GM19467 (cell line): ENCODE measurements around the gene DGCR2.
"Not testable (repeated sequence)": the region's sequence is repeated elsewhere in the genome, so short reads cannot be mapped to it uniquely, and the experiment has no call there.

ENCODE experiments used
- ATAC-seq: cut with Tn5 transposase; IDR thresholded peaks from one replicate; pipeline ENCODE4 v1.9.1; 2021; ENCODE audit warnings: mild to moderate bottlenecking, moderate library complexity; ENCODE audit not compliant: unreplicated experiment

Gene DGCR2

GRCh38 chr22:19032898-19033567 lies 89.2 kb downstream of the DGCR2 start:
- ATAC-seq: not testable (repeated sequence)

GRCh38 chr22:19032156-19032785 lies 89.9 kb downstream of the DGCR2 start:
- ATAC-seq: not testable (repeated sequence)

GRCh38 chr22:19030889-19031252 lies 91.3 kb downstream of the DGCR2 start:
- ATAC-seq: not testable (repeated sequence)

- not testable (repeated sequence) for ATAC-seq
Observed at GRCh38 chr22:19030226-19030888, 91.9 kb downstream of the DGCR2 start.

- not testable (repeated sequence) for ATAC-seq
Observed at GRCh38 chr22:19029113-19030103, 92.8 kb downstream of the DGCR2 start.

- not testable (repeated sequence) for ATAC-seq
Observed at GRCh38 chr22:19028060-19028455, 94.2 kb downstream of the DGCR2 start.

GRCh38 chr22:19027371-19028059 lies 94.7 kb downstream of the DGCR2 start:
- not testable (repeated sequence) for ATAC-seq

GRCh38 chr22:19026080-19026479 lies 96.1 kb downstream of the DGCR2 start:
- ATAC-seq: not testable (repeated sequence)

GRCh38 chr22:19024956-19025489 lies 97.2 kb downstream of the DGCR2 start:
- ATAC-seq: not testable (repeated sequence)

GRCh38 chr22:19023931-19024330 lies 98.3 kb downstream of the DGCR2 start:
- ATAC-seq: not testable (repeated sequence)

GRCh38 chr22:19022755-19023154 lies 99.5 kb downstream of the DGCR2 start:
- no peak for ATAC-seq

- ATAC-seq: no peak
Observed at GRCh38 chr22:19019679-19020032, 102.6 kb downstream of the DGCR2 start.

GRCh38 chr22:19019029-19019678 lies 103.1 kb downstream of the DGCR2 start:
- no peak for ATAC-seq

GRCh38 chr22:19018256-19018655 lies 104.0 kb downstream of the DGCR2 start:
- no peak for ATAC-seq

- ATAC-seq: no peak
Observed at GRCh38 chr22:19016081-19016766, 106.0 kb downstream of the DGCR2 start.

- ATAC-seq: no peak
Observed at GRCh38 chr22:19014886-19015285, 107.3 kb downstream of the DGCR2 start.

- ATAC-seq: not testable (repeated sequence)
Observed at GRCh38 chr22:19013881-19014598, 108.2 kb downstream of the DGCR2 start.

- ATAC-seq: not testable (repeated sequence)
Observed at GRCh38 chr22:19013411-19013810, 108.8 kb downstream of the DGCR2 start.
